Measurements from ENCODE around the gene HS6ST3.

DNA sequence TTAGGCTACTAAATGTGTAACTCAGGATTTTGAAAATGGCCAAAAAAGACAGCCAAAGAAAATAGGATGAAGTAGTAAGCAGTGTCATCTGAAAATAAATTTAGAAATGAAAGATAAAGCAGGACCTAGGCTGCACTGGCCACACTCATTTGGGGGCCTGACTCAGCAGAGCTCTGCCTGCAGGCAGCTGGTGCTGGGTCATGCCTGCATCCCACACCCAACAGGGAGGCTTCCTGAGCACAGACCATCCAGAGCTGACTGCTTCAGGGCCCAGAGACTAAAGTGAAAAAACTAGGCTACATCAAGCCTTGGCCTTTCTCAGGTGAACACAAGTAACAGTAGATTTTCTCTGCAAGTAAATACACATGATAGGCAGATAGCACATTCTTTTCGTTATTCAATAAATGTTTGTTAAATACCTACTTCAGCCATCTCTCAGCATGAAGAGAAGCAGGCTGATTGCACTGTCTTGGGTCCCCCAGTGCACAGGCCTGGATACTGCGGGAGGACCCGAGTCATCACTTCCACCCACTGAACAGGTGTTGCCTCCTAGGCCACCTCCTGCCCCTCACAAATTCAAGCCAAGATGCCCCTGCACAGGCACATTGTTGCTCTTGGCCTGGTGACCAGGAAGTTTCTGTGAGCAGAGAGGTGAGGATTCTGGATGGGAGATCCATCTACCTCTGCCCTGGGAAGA lies 620.4 kb downstream of the HS6ST3 start:
- TF ChIP-seq EZH2 (IDR thresholded peaks at IDR 0.05) (no peak), FOXP2 (optimal IDR thresholded peaks at IDR 0.05; ENCODE audit: control extremely low read depth, extremely low read length, insufficient read depth) (no peak), POLR2AphosphoS5 (IDR thresholded peaks at IDR 0.05; ENCODE audit: borderline replicate concordance, low read depth, low read length) (no peak)
